ENCODE measurements around the gene IGSF3.

IGSF3 gene

DNA sequence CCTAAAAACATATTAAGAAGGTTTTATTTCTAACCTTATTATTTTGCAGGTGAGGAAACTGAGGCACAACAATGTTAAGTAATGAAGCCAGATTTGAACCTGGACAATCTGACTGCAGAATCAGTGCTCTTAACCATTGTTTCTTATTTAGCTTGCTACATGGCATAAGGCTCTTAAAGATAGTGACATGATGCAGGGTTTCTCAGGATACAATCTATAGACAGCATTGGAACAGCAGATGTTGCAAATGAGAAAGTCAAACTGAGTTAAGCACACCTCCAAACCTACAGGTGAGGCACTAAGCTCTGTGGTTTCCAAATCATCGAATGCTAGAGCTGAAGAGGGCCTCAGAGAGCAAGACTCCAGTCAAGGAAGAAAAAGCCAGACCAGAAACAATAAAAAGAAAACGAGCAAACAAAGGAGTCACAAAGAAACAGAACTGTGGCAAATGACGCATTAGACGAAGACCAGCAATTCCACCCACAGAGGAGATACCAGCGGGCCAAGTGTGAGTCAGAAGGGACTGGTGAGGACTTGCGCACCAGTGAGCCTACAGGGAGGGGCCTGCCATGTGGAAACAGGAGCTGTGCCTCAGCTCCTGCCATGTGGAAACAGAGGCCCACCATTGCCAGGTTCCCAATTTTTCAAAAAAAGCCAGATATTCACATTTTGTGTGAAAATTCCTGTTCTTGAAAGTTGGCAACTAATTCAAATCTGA is 111.1 kb downstream of the IGSF3 start:
- Histone ChIP-seq H3K36me3 (ENCODE audit: control insufficient read depth, low read depth, low read length) (no peaks in the 10 kb centered on the region), H3K4me3 (ENCODE audit: low read length) (no peak overlapping the region), H3K4me1 (ENCODE audit: control insufficient read depth, low read depth, low read length) (peaks cover 6% of the 10 kb centered on the region), H3K9me3 (ENCODE audit: control insufficient read depth, low read depth, low read length) (no peaks in the 10 kb centered on the region), H3K27me3 (ENCODE audit: control insufficient read depth, insufficient read depth, low read length) (no peaks in the 10 kb centered on the region), H3K9ac (ENCODE audit: low read length) (no peak overlapping the region), H3K27ac (ENCODE audit: low read length) (no peak overlapping the region)

DNA sequence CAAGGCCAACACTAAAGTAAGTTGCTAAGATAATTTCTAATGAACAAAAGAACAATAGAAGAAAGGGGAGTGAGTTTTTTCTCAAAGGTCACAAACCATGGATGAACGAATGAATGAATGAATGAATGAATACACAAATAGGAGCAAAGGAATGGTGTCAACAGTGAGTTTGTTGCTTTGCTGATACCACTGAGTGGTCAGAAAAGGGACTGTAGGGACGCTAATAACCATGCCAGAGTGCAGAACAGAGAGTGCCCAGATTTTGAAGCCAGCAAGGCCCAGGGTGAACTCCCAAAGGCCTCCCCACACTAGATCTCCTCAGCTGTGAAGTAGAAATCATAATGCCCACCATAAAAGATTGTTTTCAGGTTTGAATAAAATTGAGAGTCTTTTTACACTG is 112.6 kb downstream of the IGSF3 start:
- Histone ChIP-seq H3K27me3 (ENCODE audit: control insufficient read depth, insufficient read depth, low read length) (no peaks in the 10 kb centered on the region), H3K27ac (ENCODE audit: low read length) (no peak overlapping the region), H3K9ac (ENCODE audit: low read length) (no peak overlapping the region), H3K36me3 (ENCODE audit: control insufficient read depth, low read depth, low read length) (no peaks in the 10 kb centered on the region), H3K9me3 (ENCODE audit: control insufficient read depth, low read depth, low read length) (no peaks in the 10 kb centered on the region), H3K4me1 (ENCODE audit: control insufficient read depth, low read depth, low read length) (peaks cover 6% of the 10 kb centered on the region), H3K4me3 (ENCODE audit: low read length) (no peak overlapping the region)

DNA sequence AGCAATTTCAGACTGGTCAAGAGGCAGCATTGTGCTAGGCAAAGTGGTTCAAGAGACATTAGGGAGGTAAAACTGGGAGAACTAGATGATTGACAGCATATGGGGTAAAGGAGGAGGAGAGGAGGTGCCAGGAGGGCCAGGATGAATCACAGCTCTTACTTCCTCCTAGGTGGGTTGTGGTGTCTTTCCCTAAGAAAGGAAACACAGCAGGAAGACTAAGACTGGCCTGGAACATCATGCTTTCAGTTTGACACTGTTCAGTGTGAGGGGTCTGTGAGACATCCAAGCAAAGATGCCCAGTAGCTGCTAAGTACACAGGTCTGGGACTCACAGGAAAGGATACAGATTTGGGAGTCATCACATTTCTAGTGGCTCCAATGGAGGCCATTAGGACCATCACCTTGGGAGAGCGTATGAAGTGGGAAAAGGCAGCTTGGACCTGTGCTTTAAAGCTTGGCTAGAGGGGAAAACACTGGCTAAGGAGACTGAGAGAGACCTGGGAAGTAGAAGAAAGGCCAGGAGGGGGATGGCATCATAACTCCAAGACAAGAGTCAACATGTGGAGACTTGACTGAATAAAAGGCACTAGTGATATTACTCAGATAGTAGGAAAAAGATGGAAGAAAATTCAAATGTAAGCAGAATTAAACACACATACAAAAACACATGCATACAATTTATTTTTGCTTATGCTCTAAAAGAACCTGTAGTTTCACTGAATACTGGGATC is 114.0 kb downstream of the IGSF3 start:
- no peaks in the 10 kb centered on the region for H3K36me3 ChIP-seq (ENCODE audit: control insufficient read depth, low read depth, low read length)
- no peaks in the 10 kb centered on the region for H3K27me3 ChIP-seq (ENCODE audit: control insufficient read depth, insufficient read depth, low read length)
- H3K4me3 ChIP-seq (ENCODE audit: low read length) = no peak overlapping the region
- H3K9ac ChIP-seq (ENCODE audit: low read length) = no peak overlapping the region
- H3K9me3 ChIP-seq (ENCODE audit: control insufficient read depth, low read depth, low read length) = no peaks in the 10 kb centered on the region
- peaks cover 6% of the 10 kb centered on the region for H3K4me1 ChIP-seq (ENCODE audit: control insufficient read depth, low read depth, low read length)
- H3K27ac ChIP-seq (ENCODE audit: low read length) = no peak overlapping the region

DNA sequence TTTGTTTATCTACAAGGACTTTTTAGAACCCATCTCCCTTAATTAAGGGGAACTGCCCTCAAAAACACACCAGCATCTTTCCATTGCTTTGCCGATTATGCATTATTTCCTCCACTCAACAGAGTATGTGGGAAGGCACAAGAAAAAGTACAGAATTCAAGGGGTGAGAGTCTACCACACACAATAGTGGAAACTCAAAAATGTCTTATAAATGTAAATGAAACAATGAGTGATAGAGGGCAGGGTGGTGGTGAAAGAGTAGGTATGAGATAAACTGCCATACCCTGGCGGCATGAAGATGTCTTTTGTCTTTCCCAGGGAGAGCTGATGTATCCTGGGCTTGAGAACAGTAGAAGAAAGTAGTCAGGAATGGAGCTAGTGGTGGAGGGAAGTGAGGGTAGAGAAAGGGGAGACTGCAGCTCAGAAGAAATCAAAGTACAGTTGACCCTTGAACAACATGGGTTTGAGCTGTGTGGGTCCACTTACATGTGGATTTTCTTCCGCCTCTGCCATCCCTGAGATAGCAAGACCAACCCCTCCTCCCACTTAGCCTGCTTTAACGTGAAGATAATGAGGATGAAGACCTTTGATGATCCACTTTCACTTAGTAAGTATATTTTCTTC is 121.1 kb downstream of the IGSF3 start:
- H3K4me3 ChIP-seq (ENCODE audit: low read length) = no peak overlapping the region
- H3K27me3 ChIP-seq (ENCODE audit: control insufficient read depth, insufficient read depth, low read length) = no peaks in the 10 kb centered on the region
- H3K9ac ChIP-seq (ENCODE audit: low read length) = no peak overlapping the region
- no peak overlapping the region for H3K27ac ChIP-seq (ENCODE audit: low read length)
- H3K9me3 ChIP-seq (ENCODE audit: control insufficient read depth, low read depth, low read length) = no peaks in the 10 kb centered on the region
- no peaks in the 10 kb centered on the region for H3K36me3 ChIP-seq (ENCODE audit: control insufficient read depth, low read depth, low read length)
- H3K4me1 ChIP-seq (ENCODE audit: control insufficient read depth, low read depth, low read length) = no peaks in the 10 kb centered on the region

DNA sequence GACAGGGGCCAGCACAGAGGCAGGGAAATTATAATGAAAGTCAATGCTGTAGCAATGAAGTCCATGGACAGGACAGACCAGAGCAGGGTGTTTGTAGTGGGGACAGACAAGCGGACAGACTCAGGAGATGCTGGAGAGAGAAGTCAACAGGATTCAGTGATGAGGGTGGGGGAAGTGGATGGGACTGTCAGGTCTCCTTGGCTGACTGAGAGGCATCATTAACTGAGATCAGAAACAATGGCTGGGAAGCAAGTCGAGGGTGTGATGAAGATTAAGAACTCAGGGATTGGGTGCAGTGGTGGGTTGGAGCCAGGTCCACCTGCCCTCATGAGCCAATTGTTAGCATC is 122.2 kb downstream of the IGSF3 start:
- H3K4me3 ChIP-seq (ENCODE audit: low read length) = no peak overlapping the region
- no peaks in the 10 kb centered on the region for H3K36me3 ChIP-seq (ENCODE audit: control insufficient read depth, low read depth, low read length)
- no peak overlapping the region for H3K9ac ChIP-seq (ENCODE audit: low read length)
- no peaks in the 10 kb centered on the region for H3K27me3 ChIP-seq (ENCODE audit: control insufficient read depth, insufficient read depth, low read length)
- no peaks in the 10 kb centered on the region for H3K4me1 ChIP-seq (ENCODE audit: control insufficient read depth, low read depth, low read length)
- H3K9me3 ChIP-seq (ENCODE audit: control insufficient read depth, low read depth, low read length) = no peaks in the 10 kb centered on the region
- H3K27ac ChIP-seq (ENCODE audit: low read length) = no peak overlapping the region

DNA sequence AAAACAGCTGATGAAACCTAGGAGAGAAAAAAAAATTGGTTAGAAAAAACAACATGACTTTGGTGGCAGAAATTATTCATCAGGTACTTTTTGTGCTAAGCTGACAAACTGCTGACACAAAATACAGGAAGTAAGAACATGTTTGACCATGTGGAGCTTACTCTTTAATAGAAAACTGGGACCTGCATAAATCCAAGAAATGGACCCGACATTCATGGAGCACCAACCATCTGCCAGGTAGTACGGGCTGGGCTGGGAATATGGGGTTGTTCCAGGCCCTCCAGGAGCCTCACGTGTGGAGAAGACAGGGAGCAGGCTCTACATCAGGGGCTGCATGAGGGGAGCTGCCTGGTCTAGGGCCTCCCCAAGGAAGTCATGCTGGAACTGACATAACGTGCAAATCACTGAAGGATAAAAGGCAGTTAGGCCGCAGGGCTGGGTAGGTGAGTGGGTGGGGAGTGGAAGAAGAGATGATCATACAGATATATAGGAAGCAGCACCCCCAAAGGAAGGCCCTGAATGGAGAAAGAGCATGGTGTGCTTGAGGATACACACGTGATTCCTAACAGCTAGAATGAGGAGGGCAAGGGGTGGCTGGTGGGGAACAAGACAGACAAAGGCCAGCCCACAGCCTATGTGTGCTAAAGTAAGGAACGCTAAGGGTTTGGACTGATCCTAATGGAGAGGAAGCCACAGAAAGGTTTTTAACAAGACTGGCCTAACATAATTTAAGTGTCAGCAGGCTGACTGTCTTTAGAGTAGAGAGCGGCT is 122.8 kb downstream of the IGSF3 start:
- H3K27ac ChIP-seq (ENCODE audit: low read length) = no peak overlapping the region
- no peaks in the 10 kb centered on the region for H3K9me3 ChIP-seq (ENCODE audit: control insufficient read depth, low read depth, low read length)
- H3K27me3 ChIP-seq (ENCODE audit: control insufficient read depth, insufficient read depth, low read length) = no peaks in the 10 kb centered on the region
- no peak overlapping the region for H3K9ac ChIP-seq (ENCODE audit: low read length)
- H3K36me3 ChIP-seq (ENCODE audit: control insufficient read depth, low read depth, low read length) = no peaks in the 10 kb centered on the region
- H3K4me1 ChIP-seq (ENCODE audit: control insufficient read depth, low read depth, low read length) = no peaks in the 10 kb centered on the region
- H3K4me3 ChIP-seq (ENCODE audit: low read length) = no peak overlapping the region

DNA sequence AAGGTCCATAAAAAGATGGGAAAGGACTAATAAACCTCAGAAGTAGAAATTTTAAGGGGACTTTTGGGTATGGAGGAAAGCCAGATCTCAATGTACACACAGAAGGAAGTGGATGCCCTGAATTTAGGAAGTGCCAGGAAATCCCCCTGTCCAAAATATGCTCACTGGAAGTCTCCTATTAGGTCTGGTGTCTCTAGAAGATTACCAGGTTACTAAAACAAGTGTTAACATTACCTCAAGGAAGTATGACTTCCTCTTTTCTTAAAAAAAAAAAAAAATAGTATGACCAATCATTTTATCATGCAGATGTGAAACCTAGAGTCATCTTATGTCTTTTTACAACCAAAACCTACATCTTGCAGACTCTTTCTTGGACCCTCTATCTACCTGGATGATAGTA is 127.4 kb downstream of the IGSF3 start:
- H3K9me3 ChIP-seq (ENCODE audit: control insufficient read depth, low read depth, low read length) = no peaks in the 10 kb centered on the region
- H3K27me3 ChIP-seq (ENCODE audit: control insufficient read depth, insufficient read depth, low read length) = no peaks in the 10 kb centered on the region
- no peak overlapping the region for H3K27ac ChIP-seq (ENCODE audit: low read length)
- no peaks in the 10 kb centered on the region for H3K36me3 ChIP-seq (ENCODE audit: control insufficient read depth, low read depth, low read length)
- H3K4me3 ChIP-seq (ENCODE audit: low read length) = no peak overlapping the region
- no peak overlapping the region for H3K9ac ChIP-seq (ENCODE audit: low read length)
- no peaks in the 10 kb centered on the region for H3K4me1 ChIP-seq (ENCODE audit: control insufficient read depth, low read depth, low read length)

DNA sequence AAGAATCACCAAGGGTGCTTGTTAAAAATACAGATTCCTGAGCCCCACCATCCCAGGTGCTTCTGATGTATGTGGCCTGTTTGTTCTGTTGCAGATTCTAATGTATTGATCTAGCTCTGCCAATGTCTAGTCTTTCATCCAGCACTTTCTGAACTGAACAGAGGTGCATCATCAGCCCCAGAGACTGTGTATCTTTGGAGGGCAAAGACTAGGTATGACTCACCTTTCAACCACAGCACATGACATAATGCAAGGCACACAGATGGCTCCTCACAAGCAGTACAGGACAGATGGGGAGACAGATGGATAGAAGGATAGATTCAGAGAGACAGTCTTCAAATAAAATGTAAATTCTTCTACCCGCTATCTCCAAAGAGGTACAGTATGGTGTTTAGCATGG is 129.0 kb downstream of the IGSF3 start:
- no peaks in the 10 kb centered on the region for H3K9me3 ChIP-seq (ENCODE audit: control insufficient read depth, low read depth, low read length)
- no peaks in the 10 kb centered on the region for H3K27me3 ChIP-seq (ENCODE audit: control insufficient read depth, insufficient read depth, low read length)
- H3K4me3 ChIP-seq (ENCODE audit: low read length) = no peak overlapping the region
- no peak overlapping the region for H3K27ac ChIP-seq (ENCODE audit: low read length)
- no peaks in the 10 kb centered on the region for H3K36me3 ChIP-seq (ENCODE audit: control insufficient read depth, low read depth, low read length)
- H3K9ac ChIP-seq (ENCODE audit: low read length) = no peak overlapping the region
- H3K4me1 ChIP-seq (ENCODE audit: control insufficient read depth, low read depth, low read length) = no peaks in the 10 kb centered on the region

DNA sequence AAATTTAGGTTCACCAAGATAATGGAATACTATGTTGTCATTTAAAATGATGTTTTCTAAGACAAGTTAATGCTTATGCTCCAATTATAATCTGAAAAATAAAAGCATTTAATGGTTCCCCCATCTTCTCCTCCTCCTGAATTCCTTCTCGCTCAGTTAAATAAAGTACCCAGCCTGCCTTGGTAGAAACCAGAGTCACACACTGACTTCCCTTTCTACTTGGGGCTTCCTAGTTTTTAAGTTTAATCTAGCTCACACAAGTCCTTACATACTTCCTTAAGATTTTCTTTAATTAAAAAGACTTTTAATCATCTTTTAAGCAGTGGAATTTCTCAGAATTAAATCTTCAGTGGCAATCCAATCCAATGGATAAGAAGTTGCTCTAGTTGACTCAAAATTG is 129.6 kb downstream of the IGSF3 start:
- H3K27me3 ChIP-seq (ENCODE audit: control insufficient read depth, insufficient read depth, low read length) = no peaks in the 10 kb centered on the region
- no peaks in the 10 kb centered on the region for H3K4me1 ChIP-seq (ENCODE audit: control insufficient read depth, low read depth, low read length)
- H3K9ac ChIP-seq (ENCODE audit: low read length) = no peak overlapping the region
- no peak overlapping the region for H3K27ac ChIP-seq (ENCODE audit: low read length)
- H3K4me3 ChIP-seq (ENCODE audit: low read length) = no peak overlapping the region
- no peaks in the 10 kb centered on the region for H3K36me3 ChIP-seq (ENCODE audit: control insufficient read depth, low read depth, low read length)
- no peaks in the 10 kb centered on the region for H3K9me3 ChIP-seq (ENCODE audit: control insufficient read depth, low read depth, low read length)

DNA sequence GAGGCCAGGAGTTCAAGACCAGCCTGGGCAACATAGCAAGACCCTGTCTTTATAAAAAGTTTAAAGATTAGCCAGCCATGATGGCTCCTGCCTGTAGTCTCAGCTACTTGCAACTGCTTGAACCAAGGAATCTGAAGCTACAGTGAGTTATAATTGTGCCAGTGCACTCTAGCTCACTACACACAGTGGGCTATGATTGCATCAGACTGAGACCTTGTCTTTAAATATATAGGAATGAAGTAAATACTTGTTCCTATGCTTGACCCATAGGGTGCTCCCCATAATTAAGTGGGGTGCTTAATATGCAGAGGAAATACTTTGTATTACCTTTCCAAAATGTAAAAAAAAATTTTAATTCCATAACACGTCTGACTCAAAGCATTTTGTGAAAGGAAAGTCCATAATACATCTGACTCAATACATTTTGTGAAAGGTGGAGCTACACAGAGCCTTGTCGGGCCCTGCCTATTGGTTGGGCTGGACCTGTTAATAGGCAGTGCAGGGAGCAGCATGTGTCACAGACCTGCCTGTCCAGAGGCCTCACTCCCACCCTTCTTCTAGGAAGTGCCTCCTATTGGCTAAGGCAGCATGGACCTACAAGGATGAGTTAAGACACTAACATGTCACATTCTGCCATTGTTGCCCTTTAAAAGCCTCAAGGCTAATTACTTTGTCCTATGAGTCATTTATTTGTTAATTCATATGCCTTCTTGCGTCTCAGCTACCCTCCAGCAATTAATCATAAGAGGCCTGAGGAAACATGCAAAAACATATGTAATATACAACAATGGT is 130.3 kb downstream of the IGSF3 start:
- Histone ChIP-seq H3K36me3 (ENCODE audit: control insufficient read depth, low read depth, low read length) (no peaks in the 10 kb centered on the region), H3K4me3 (ENCODE audit: low read length) (no peak overlapping the region), H3K27me3 (ENCODE audit: control insufficient read depth, insufficient read depth, low read length) (no peaks in the 10 kb centered on the region), H3K27ac (ENCODE audit: low read length) (no peak overlapping the region), H3K4me1 (ENCODE audit: control insufficient read depth, low read depth, low read length) (no peaks in the 10 kb centered on the region), H3K9ac (ENCODE audit: low read length) (no peak overlapping the region), H3K9me3 (ENCODE audit: control insufficient read depth, low read depth, low read length) (no peaks in the 10 kb centered on the region)

Measured in iPS-18a (cell line).